Measurements from ENCODE around the gene MPZL1. TPM values are rescaled to one million over a fixed set of nuclear protein-coding genes. Genes with fewer than 3 reads are reported as not detected.

The MPZL1 gene
- total and polyA plus RNA-seq, 2 donors (not counting 3 experiments of a cell fraction or from before 2014, with no cell fraction given), result 41.7 to 99.1 TPM

GRCh38 chr1:167800251-167800650, 78.5 kb downstream of the MPZL1 start:
- Histone ChIP-seq H3K9me1 (replicated peaks; ENCODE audit: control insufficient read depth, extremely low read depth, insufficient read depth, low read length) (no peaks in the 10 kb centered on the region), H3K27me3 (ENCODE audit: control insufficient read depth in 2 of 2, insufficient read depth in 2 of 2, low read length in 2 of 2) (no peaks in the 10 kb centered on the region), H3K4me1 (ENCODE audit: control insufficient read depth, extremely low read depth, insufficient read depth, low read length) (peaks cover 16% of the 10 kb centered on the region), H2AFZ (ENCODE audit: low read depth, low read length) (no peak overlapping the region), H3K9me3 (replicated peaks; ENCODE audit: control insufficient read depth, insufficient read depth, low read length) (no peaks in the 10 kb centered on the region), H3K79me2 (ENCODE audit: control insufficient read depth, insufficient read depth, low read length) (no peaks in the 10 kb centered on the region), H4K20me1 (replicated peaks; ENCODE audit: control insufficient read depth, extremely low read depth, insufficient read depth, low read length) (no peaks in the 10 kb centered on the region), H3K9ac (replicated peaks; ENCODE audit: extremely low read depth, insufficient read depth, low read length) (no peak overlapping the region), H3K27ac (ENCODE audit: insufficient read depth, low read depth, low read length) (no peak overlapping the region), H3K4me2 (ENCODE audit: insufficient read depth, low read length) (no peak overlapping the region), H3K36me3 (ENCODE audit: control insufficient read depth in 2 of 2, extremely low read depth in 1 of 2, insufficient read depth in 2 of 2, low read length in 2 of 2) (no peaks in the 10 kb centered on the region), H3K4me3 (replicated peaks in 1 of 3; ENCODE audit: insufficient read depth in 1 of 3, low read depth in 1 of 3, low read length in 3 of 3) (no peak overlapping the region)
- intact Hi-C loops (cut with micrococcal nuclease), result loop anchor here (5.0 kb wide), 2 partner anchors 137 to 243 kb away; partner anchors contain the start of genes DCAF6 and MPC2
- CTCF ChIA-PET, result interaction anchor here (1.0 to 3.3 kb wide), 2 partner anchors 12 to 282 kb away, joined by 3 to 11 read pairs; no protein-coding TSS in a partner anchor
- BruUV-seq (replicated peaks), result no TSS peak
- DNase-seq (ENCODE audit: low read depth, low spot score), result no peak
- FAIRE-seq, result no peak
- POLR2A ChIA-PET, result no interaction called here
- TF ChIP-seq POLR2A (IDR thresholded peaks at IDR 0.05; ENCODE audit: low read depth, low read length) (no peak), JUN (IDR thresholded peaks at IDR 0.05; ENCODE audit: borderline replicate concordance, insufficient read depth, insufficient read length, low read depth) (no peak), CTCF (IDR thresholded peaks at IDR 0.05; ENCODE audit: extremely low read depth in 1 of 2, insufficient read depth in 1 of 2, low read depth in 1 of 2, low read length in 2 of 2) (no peak), EZH2 (IDR thresholded peaks at IDR 0.05; ENCODE audit: borderline replicate concordance, low read depth, low read length, severe bottlenecking) (no peak), GATA2 (IDR thresholded peaks at IDR 0.05; ENCODE audit: insufficient read depth, insufficient read length, low read depth, low read length) (no peak), FOS (IDR thresholded peaks at IDR 0.05; ENCODE audit: borderline replicate concordance, insufficient read depth, low read length) (no peak), MYC (IDR thresholded peaks at IDR 0.05; ENCODE audit: low read depth, low read length) (no peak)
- dilution Hi-C loops (cut with MboI; ENCODE audit: extremely low pct_ligation_motif_present, low sequenced_read_pairs), result no loop called here
